Naive thymus-derived CD4-positive, alpha-beta T cell (primary cell): ENCODE results near the gene EVL. TPM values are rescaled to one million over a fixed set of nuclear protein-coding genes. Genes with fewer than 3 reads are reported as not detected.
A peak's percentile ranks its signal among the peaks of the same experiment; 100 is the strongest.

Experiments used
- ATAC-seq: fragments of 150-1000 bp; cut with Tn5 transposase; 2 replicates; pipeline ENCODE4 v1.10.0; 2021; ENCODE audit warnings: mild to moderate bottlenecking, moderate library complexity
- CTCF ChIA-PET: fragments of 350-600 bp; sonication (Branson Sonifier 250); formaldehyde crosslinking; loops from one replicate; lab custom pipeline; 2021; ENCODE audit warnings: antibody characterized with exemption; lab: Charles Lee
- POLR2A ChIA-PET: fragments of 350-600 bp; sonication (Branson Sonifier 250); formaldehyde crosslinking; loops from one replicate; lab custom pipeline; 2021; ENCODE audit warnings: antibody characterized with exemption, inconsistent platforms; lab: Charles Lee
- DNase-seq, 9 donors: peaks; one replicate each; pipeline versions ENCODE4 v3.0.0 to v3.0.0-alpha.2; 2020 to 2022; ENCODE audit warnings: mixed read lengths in 1 of 9
- H3K27ac ChIP-seq: one replicate; pipeline ENCODE4 v1.7.0; 2013; ENCODE audit warnings: mild to moderate bottlenecking, low read depth, low read length, moderate library complexity
- H3K27me3 ChIP-seq, 2 donors: one replicate each; pipeline ENCODE4 v1.7.0; 2013; ENCODE audit warnings: low read length in 2 of 2, mild to moderate bottlenecking in 2 of 2, moderate library complexity in 2 of 2; ENCODE audit not compliant: control insufficient read depth in 2 of 2, insufficient read depth in 2 of 2
- H3K36me3 ChIP-seq, 3 experiments: 1 replicate in 2 of 3; 2 replicates in 1 of 3; pipeline ENCODE4 v1.7.0; 2013; ENCODE audit warnings: low read length in 3 of 3, mild to moderate bottlenecking in 3 of 3, moderate library complexity in 1 of 3; ENCODE audit not compliant: insufficient read depth in 3 of 3, control insufficient read depth in 2 of 3
- H3K4me1 ChIP-seq, 2 donors: one replicate each; pipeline ENCODE4 v1.7.0; 2013; ENCODE audit warnings: low read length in 2 of 2, mild to moderate bottlenecking in 2 of 2, moderate library complexity in 1 of 2; ENCODE audit not compliant: control insufficient read depth in 2 of 2, insufficient read depth in 2 of 2
- H3K4me3 ChIP-seq: 2 replicates; pipeline ENCODE4 v1.7.0; 2013; ENCODE audit warnings: mild to moderate bottlenecking, low read length
- H3K9me3 ChIP-seq, 3 experiments: 1 replicate in 2 of 3; 2 replicates in 1 of 3; pipeline ENCODE4 v1.7.0; 2013; ENCODE audit warnings: low read length in 3 of 3; ENCODE audit not compliant: control insufficient read depth in 2 of 3
- H3K27ac Mint-ChIP-seq, 9 donors: one replicate each; pipeline ENCODE4 v1.8.0; 2020 to 2022; ENCODE audit warnings: mixed read lengths in 9 of 9, mild to moderate bottlenecking in 8 of 9, moderate library complexity in 5 of 9, inconsistent platforms in 2 of 9
- H3K27me3 Mint-ChIP-seq, 5 donors: one replicate each; pipeline ENCODE4 v1.8.0; 2021 to 2022; ENCODE audit warnings: mixed read lengths in 5 of 5, mild to moderate bottlenecking in 1 of 5
- H3K36me3 Mint-ChIP-seq, 5 donors: one replicate each; pipeline ENCODE4 v1.8.0; 2020 to 2022; ENCODE audit warnings: mixed read lengths in 5 of 5, mild to moderate bottlenecking in 3 of 5, inconsistent platforms in 1 of 5
- H3K4me1 Mint-ChIP-seq, 7 donors: one replicate each; pipeline ENCODE4 v1.8.0; 2020 to 2022; ENCODE audit warnings: mixed read lengths in 7 of 7, mild to moderate bottlenecking in 3 of 7, inconsistent platforms in 1 of 7
- H3K4me3 Mint-ChIP-seq, 10 donors: one replicate each; pipeline ENCODE4 v1.8.0; 2020 to 2022; ENCODE audit warnings: mild to moderate bottlenecking in 10 of 10, mixed read lengths in 10 of 10, moderate library complexity in 6 of 10, inconsistent platforms in 2 of 10
- H3K9me3 Mint-ChIP-seq, 11 donors: one replicate each; pipeline ENCODE4 v1.8.0; 2020 to 2022; ENCODE audit warnings: mixed read lengths in 11 of 11, mild to moderate bottlenecking in 4 of 11, inconsistent platforms in 1 of 11, moderate library complexity in 1 of 11
- intact Hi-C, 2 donors: fragments of 100-400 bp; cut with micrococcal nuclease; formaldehyde crosslinking; loops; one replicate each; pipeline ENCODE4 v1.15.1; 2023
- polyA plus RNA-seq, 2 donors: library from polyadenylated mRNA; unstranded; fragments of 300-500 nt; fragmentation: Illumina TruSeq; gene quantifications; one replicate each; pipeline ENCODE4 v1.2.3, GENCODE V29; 2021
- total RNA-seq, 6 experiments: library from RNA in 5 of 6; stranded (reverse) in 5 of 6; gene quantifications; 1 replicate in 5 of 6; 2 replicates in 1 of 6; pipeline ENCODE4 v1.2.3 and lab custom pipeline; 2021 to 2026

EVL gene
- total and polyA plus RNA-seq, 7 experiments from 2014 or later: 163 to 1,469 (median 936) TPM

- no peak for ATAC-seq
- ChIA-PET CTCF (no interaction called here), POLR2A (no interaction called here)
- intact Hi-C loops: no loop called here
- DNase-seq: no peak
- H3K27me3 ChIP-seq: no peaks in the 10 kb centered on the region
- H3K9me3 Mint-ChIP-seq: peaks cover 0 to 2% (median 0%) of the 10 kb centered on the region in 11 donors
- no peaks in the 10 kb centered on the region for H3K36me3 ChIP-seq
- no peaks in the 10 kb centered on the region for H3K4me1 ChIP-seq
- peaks cover 0 to 8% (median 3%) of the 10 kb centered on the region in 7 donors for H3K4me1 Mint-ChIP-seq
- H3K27me3 Mint-ChIP-seq: no peaks in the 10 kb centered on the region
- peaks cover 0 to 6% (median 0%) of the 10 kb centered on the region in 5 donors for H3K36me3 Mint-ChIP-seq
- no peak overlapping the region for H3K27ac ChIP-seq
- H3K4me3 ChIP-seq: no peak overlapping the region
- H3K9me3 ChIP-seq: no peaks in the 10 kb centered on the region
- peak overlapping the region in 2 of 9 donors; percentile 8 to 45 for H3K27ac Mint-ChIP-seq
- no peak overlapping the region for H3K4me3 Mint-ChIP-seq
These were observed 33.5 kb upstream of the EVL start for GRCh38 chr14:100031506-100032281.

- peaks cover 0 to 6% (median 0%) of the 10 kb centered on the region in 5 donors for H3K36me3 Mint-ChIP-seq
- no peaks in the 10 kb centered on the region for H3K36me3 ChIP-seq
- ChIA-PET POLR2A (interaction anchor here (0.7 kb wide), 1 partner anchor 103 kb away, joined by 3 read pairs; no protein-coding TSS in a partner anchor), CTCF (interaction anchor here (0.8 kb wide), 1 partner anchor 16 kb away, joined by 4 read pairs; no protein-coding TSS in a partner anchor)
- H3K27me3 Mint-ChIP-seq: no peaks in the 10 kb centered on the region
- H3K4me1 Mint-ChIP-seq: peaks cover 0 to 8% (median 3%) of the 10 kb centered on the region in 7 donors
- ATAC-seq: no peak
- intact Hi-C loops: no loop called here
- no peak overlapping the region for H3K27ac Mint-ChIP-seq
- H3K4me3 Mint-ChIP-seq: no peak overlapping the region
- no peak overlapping the region for H3K4me3 ChIP-seq
- DNase-seq: no peak
- H3K9me3 Mint-ChIP-seq: peaks cover 0 to 2% (median 0%) of the 10 kb centered on the region in 11 donors
- H3K27ac ChIP-seq: no peak overlapping the region
- H3K27me3 ChIP-seq: no peaks in the 10 kb centered on the region
- H3K4me1 ChIP-seq: no peaks in the 10 kb centered on the region
- H3K9me3 ChIP-seq: no peaks in the 10 kb centered on the region
These were observed 32.5 kb upstream of the EVL start for GRCh38 chr14:100032738-100033137.

GRCh38 chr14:100033347-100034075 lies 31.7 kb upstream of the EVL start:
- H3K9me3 ChIP-seq: no peaks in the 10 kb centered on the region
- DNase-seq: no peak
- peaks cover 0 to 8% (median 0%) of the 10 kb centered on the region in 5 donors for H3K36me3 Mint-ChIP-seq
- no peak overlapping the region for H3K4me3 ChIP-seq
- no peaks in the 10 kb centered on the region for H3K4me1 ChIP-seq
- no peak overlapping the region for H3K27ac Mint-ChIP-seq
- H3K27me3 ChIP-seq: no peaks in the 10 kb centered on the region
- H3K4me3 Mint-ChIP-seq: no peak overlapping the region
- peaks cover 0 to 8% (median 3%) of the 10 kb centered on the region in 7 donors for H3K4me1 Mint-ChIP-seq
- intact Hi-C loops: no loop called here
- no peak overlapping the region for H3K27ac ChIP-seq
- ATAC-seq: no peak
- H3K27me3 Mint-ChIP-seq: no peaks in the 10 kb centered on the region
- peaks cover 0 to 2% (median 0%) of the 10 kb centered on the region in 11 donors for H3K9me3 Mint-ChIP-seq
- no peaks in the 10 kb centered on the region for H3K36me3 ChIP-seq
- POLR2A ChIA-PET: no interaction called here
- CTCF ChIA-PET: no interaction called here

GRCh38 chr14:100034468-100034867 lies 30.8 kb upstream of the EVL start:
- POLR2A ChIA-PET: interaction anchor here (0.7 kb wide), 1 partner anchor 186 kb away, joined by 3 read pairs; no protein-coding TSS in a partner anchor
- CTCF ChIA-PET: interaction anchor here (0.6 kb wide), 2 partner anchors 9 to 237 kb away, joined by 3 to 6 read pairs; no protein-coding TSS in a partner anchor
- H3K27ac Mint-ChIP-seq: no peak overlapping the region

GRCh38 chr14:100034961-100035500 lies 30.2 kb upstream of the EVL start:
- no peak for ATAC-seq
- peak overlapping the region in 1 of 9 donors; percentile 8 for H3K27ac Mint-ChIP-seq
- POLR2A ChIA-PET: interaction anchor here (0.7 kb wide), 1 partner anchor 185 kb away, joined by 3 read pairs; no protein-coding TSS in a partner anchor

More at GRCh38 chr14:100034468-100034867, 30.8 kb upstream of the EVL start:
- H3K27me3 Mint-ChIP-seq: no peaks in the 10 kb centered on the region
- intact Hi-C loops: no loop called here
- H3K36me3 ChIP-seq: no peaks in the 10 kb centered on the region
- peaks cover 0 to 8% (median 3%) of the 10 kb centered on the region in 7 donors for H3K4me1 Mint-ChIP-seq
- no peak overlapping the region for H3K27ac ChIP-seq
- no peak for DNase-seq
- peaks cover 0 to 2% (median 0%) of the 10 kb centered on the region in 11 donors for H3K9me3 Mint-ChIP-seq
- H3K36me3 Mint-ChIP-seq: peaks cover 0 to 8% (median 0%) of the 10 kb centered on the region in 5 donors
- no peaks in the 10 kb centered on the region for H3K4me1 ChIP-seq
- H3K9me3 ChIP-seq: no peaks in the 10 kb centered on the region
- H3K4me3 Mint-ChIP-seq: no peak overlapping the region
- H3K4me3 ChIP-seq: no peak overlapping the region
- H3K27me3 ChIP-seq: no peaks in the 10 kb centered on the region
- ATAC-seq: no peak

GRCh38 chr14:100035700-100036099 lies 29.5 kb upstream of the EVL start:
- intact Hi-C loops: no loop called here
- H3K36me3 ChIP-seq: no peaks in the 10 kb centered on the region
- ATAC-seq: no peak

More at GRCh38 chr14:100034961-100035500, 30.2 kb upstream of the EVL start:
- DNase-seq: no peak
- Histone ChIP-seq H3K4me3 (no peak overlapping the region), H3K4me1 (no peaks in the 10 kb centered on the region), H3K27ac (no peak overlapping the region), H3K9me3 (no peaks in the 10 kb centered on the region), H3K36me3 (no peaks in the 10 kb centered on the region), H3K27me3 (no peaks in the 10 kb centered on the region)
- Mint-ChIP-seq H3K9me3 (peaks cover 0 to 2% (median 0%) of the 10 kb centered on the region in 11 donors), H3K4me3 (no peak overlapping the region), H3K27me3 (no peaks in the 10 kb centered on the region), H3K4me1 (peaks cover under 1 to 10% (median 3%) of the 10 kb centered on the region in 7 donors), H3K36me3 (peaks cover 0 to 8% (median 0%) of the 10 kb centered on the region in 5 donors)
- CTCF ChIA-PET: interaction anchor here (0.6 kb wide), 2 partner anchors 8 to 237 kb away, joined by 3 to 6 read pairs; no protein-coding TSS in a partner anchor
- intact Hi-C loops: no loop called here

More at GRCh38 chr14:100035700-100036099, 29.5 kb upstream of the EVL start:
- H3K27me3 Mint-ChIP-seq: no peaks in the 10 kb centered on the region
- Histone ChIP-seq H3K9me3 (no peaks in the 10 kb centered on the region), H3K27me3 (no peaks in the 10 kb centered on the region), H3K27ac (no peak overlapping the region), H3K4me1 (no peaks in the 10 kb centered on the region), H3K4me3 (no peak overlapping the region)
- H3K9me3 Mint-ChIP-seq: peaks cover 0 to 2% (median 0%) of the 10 kb centered on the region in 11 donors
- DNase-seq: no peak
- POLR2A ChIA-PET: no interaction called here
- peaks cover 0 to 8% (median 0%) of the 10 kb centered on the region in 5 donors for H3K36me3 Mint-ChIP-seq
- no peak overlapping the region for H3K27ac Mint-ChIP-seq
- no peak overlapping the region for H3K4me3 Mint-ChIP-seq
- H3K4me1 Mint-ChIP-seq: peaks cover 3 to 16% (median 8%) of the 10 kb centered on the region in 7 donors
- CTCF ChIA-PET: no interaction called here
